NB4 (cell line): Measurements from ENCODE around the gene NR2F1-AS1.

Experiments
- DNase-seq: peaks from one replicate; pipeline ENCODE4 v3.0.0; 2010; ENCODE audit warnings: low read depth
- H3K4me3 ChIP-seq: one replicate; pipeline ENCODE4 v1.5.1; 2011; ENCODE audit warnings: mild to moderate bottlenecking, low read depth, low read length, moderate library complexity
- MYC ChIP-seq: IDR thresholded peaks from 2 replicates; pipeline ENCODE4 v1.6.1; 2011; ENCODE audit warnings: low read depth, low read length
- POLR2A ChIP-seq: IDR thresholded peaks from 2 replicates; pipeline ENCODE4 v1.6.1; 2011; ENCODE audit warnings: mild to moderate bottlenecking; ENCODE audit not compliant: insufficient read length; ENCODE audit errors: extremely low read depth
- TF ChIP-seq, protein P1 (sequence below): IDR thresholded peaks from 2 replicates; pipeline ENCODE4 v1.6.1; 2011; ENCODE audit warnings: low read depth, low read length
- TF ChIP-seq, protein P2 (sequence below): IDR thresholded peaks from one replicate; pipeline ENCODE4 v1.5.1; 2012; ENCODE audit warnings: low read depth, low read length

The NR2F1-AS1 gene

DNA sequence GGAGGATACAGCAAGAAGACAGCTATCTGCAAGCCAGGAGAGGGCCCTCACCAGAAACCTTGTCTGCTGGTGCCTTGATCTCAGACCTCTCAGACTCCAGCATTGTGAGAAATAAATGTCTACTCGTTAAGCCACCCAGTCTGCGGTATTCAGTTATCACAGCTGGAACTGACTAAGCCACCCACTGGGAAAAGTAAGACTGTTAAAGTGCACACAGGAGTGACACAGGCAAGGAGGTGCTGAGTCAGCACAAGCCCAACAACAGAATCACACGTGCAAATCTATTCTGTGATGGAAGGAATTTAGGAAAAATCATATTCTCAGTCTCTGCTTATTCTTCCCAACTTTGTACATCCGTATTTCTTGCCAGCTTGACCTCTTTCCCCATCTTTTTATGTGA is 200.0 kb downstream of the NR2F1-AS1 start:
- DNase-seq = no peak
- H3K4me3 ChIP-seq = no peak overlapping the region
- TF ChIP-seq, protein P1, sequence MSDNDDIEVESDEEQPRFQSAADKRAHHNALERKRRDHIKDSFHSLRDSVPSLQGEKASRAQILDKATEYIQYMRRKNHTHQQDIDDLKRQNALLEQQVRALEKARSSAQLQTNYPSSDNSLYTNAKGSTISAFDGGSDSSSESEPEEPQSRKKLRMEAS = no peak
- TF ChIP-seq POLR2A (no peak), MYC (no peak)
- TF ChIP-seq, protein P2, sequence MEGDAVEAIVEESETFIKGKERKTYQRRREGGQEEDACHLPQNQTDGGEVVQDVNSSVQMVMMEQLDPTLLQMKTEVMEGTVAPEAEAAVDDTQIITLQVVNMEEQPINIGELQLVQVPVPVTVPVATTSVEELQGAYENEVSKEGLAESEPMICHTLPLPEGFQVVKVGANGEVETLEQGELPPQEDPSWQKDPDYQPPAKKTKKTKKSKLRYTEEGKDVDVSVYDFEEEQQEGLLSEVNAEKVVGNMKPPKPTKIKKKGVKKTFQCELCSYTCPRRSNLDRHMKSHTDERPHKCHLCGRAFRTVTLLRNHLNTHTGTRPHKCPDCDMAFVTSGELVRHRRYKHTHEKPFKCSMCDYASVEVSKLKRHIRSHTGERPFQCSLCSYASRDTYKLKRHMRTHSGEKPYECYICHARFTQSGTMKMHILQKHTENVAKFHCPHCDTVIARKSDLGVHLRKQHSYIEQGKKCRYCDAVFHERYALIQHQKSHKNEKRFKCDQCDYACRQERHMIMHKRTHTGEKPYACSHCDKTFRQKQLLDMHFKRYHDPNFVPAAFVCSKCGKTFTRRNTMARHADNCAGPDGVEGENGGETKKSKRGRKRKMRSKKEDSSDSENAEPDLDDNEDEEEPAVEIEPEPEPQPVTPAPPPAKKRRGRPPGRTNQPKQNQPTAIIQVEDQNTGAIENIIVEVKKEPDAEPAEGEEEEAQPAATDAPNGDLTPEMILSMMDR = no peak

DNA sequence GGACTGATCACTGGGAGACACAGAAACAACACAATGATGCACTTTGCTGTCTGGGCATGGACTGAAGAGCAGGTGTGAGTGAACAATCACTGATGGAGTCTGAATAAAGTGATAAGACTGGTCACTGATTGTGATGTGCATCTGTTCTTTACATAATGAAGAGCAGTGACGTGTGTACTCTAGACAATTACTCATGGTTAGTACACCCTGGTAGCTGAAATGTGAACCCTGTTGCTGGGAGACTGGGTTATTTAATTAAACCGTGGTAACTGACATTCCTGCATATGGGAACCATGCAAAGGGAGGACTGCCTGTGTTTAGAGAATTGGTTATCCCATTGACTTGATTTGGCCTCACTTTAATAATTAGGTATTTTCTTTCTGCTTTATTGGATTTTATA is 202.9 kb downstream of the NR2F1-AS1 start:
- no peak for TF ChIP-seq MYC
- no peak for TF ChIP-seq POLR2A
- TF ChIP-seq, protein P1 = no peak
- TF ChIP-seq, protein P2 = no peak

DNA sequence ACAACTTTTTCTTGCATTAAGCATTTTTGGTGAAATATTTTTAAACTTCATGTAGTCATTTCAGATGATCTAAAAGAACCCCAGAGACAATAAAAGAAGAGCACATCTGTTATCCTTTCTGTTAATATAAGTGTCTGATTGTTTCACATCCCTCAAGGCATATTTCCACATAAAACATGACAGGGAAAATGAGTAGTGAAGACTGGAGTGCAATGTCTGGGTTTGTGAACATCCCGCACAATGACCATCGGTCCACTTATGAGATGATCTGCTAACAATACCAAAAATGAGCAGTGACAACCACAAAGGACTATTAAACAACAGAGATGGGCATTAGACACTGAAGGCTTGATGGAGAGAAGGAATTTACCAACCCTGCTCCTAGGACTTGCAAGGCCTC is 209.1 kb downstream of the NR2F1-AS1 start:
- H3K4me3 ChIP-seq = no peak overlapping the region
- DNase-seq = no peak
- TF ChIP-seq POLR2A (no peak), MYC (no peak)
- TF ChIP-seq, protein P1 = no peak
- TF ChIP-seq, protein P2 = no peak

More for the DNA sequence above, 202.9 kb downstream of the NR2F1-AS1 start:
- no peak for DNase-seq
- no peak overlapping the region for H3K4me3 ChIP-seq

DNA sequence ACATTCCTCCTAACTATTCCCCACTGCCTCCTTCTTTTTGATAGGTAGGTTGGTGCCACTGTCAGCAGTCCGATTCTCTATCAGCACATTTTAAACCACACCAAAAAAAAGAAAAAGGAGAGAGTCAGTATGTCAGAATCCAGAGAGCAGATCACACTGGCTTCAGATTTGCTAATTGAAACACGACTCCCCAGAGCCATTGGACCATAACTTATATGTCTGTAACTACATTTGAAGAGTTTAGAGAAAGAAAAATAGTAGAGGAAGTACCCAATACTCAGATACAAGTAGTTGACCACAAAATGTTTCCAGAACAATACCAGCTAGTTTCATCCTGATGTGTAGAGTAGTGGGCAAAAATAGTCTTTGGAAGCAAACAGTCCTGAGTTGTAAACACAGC is 216.6 kb downstream of the NR2F1-AS1 start:
- TF ChIP-seq, protein P2 = no peak
- TF ChIP-seq POLR2A (no peak), MYC (no peak)
- TF ChIP-seq, protein P1 = no peak
- H3K4me3 ChIP-seq = no peak overlapping the region
- no peak for DNase-seq

DNA sequence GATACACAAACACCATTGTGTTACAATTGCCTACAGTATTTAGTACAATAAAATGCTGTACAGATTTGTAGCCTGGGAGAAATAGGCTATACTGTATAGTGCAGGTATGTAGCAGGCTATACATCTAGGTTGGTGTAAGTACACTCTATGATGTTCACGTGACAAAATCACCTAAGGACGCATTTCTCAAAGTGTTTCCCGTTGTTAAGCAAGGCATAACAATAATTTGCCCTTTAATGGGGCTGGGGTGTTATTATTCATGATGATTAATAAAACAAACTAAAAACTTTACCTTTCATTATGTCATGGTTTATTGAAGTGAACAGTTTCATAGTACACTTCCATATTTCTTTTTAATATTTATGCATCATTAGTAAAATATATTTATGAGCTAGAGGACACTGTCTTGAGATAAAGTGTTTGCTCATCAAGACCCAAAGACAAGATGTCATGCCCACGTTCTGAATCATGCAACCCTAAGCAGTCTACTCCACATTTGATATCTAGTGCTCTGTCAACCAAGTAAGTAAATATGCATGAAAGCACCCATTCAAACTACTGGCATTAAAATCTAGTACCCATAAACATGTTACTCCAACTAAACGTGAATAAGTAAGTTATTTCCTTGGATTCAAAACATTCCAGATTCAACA is 220.5 kb downstream of the NR2F1-AS1 start:
- no peak overlapping the region for H3K4me3 ChIP-seq
- DNase-seq = no peak
- no peak for TF ChIP-seq MYC
- TF ChIP-seq, protein P2 = no peak
- TF ChIP-seq POLR2A = no peak
- TF ChIP-seq, protein P1 = no peak

DNA sequence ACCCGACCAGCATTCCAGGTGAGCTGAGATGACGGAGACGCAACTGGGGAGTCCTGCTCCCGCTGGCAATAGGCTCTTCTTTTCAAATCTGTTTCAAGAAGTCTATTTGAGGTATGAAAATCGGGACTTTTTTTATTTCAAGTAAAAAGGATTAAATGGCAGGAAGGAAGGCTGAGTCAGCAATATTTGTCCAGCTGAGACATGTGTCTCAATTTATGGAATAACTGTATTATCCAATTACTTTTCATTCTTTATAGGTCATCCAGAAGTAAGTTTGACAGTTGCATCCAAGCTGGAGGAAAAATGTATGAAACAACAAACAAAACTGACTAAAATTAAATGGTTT is 221.1 kb downstream of the NR2F1-AS1 start:
- no peak for TF ChIP-seq MYC
- TF ChIP-seq, protein P1 = no peak
- TF ChIP-seq, protein P2 = no peak
- TF ChIP-seq POLR2A = no peak
- H3K4me3 ChIP-seq = no peak overlapping the region
- no peak for DNase-seq
